HG03066 (cell line): ENCODE measurements around the gene UNC5C.

Source experiments
- ATAC-seq: cut with Tn5 transposase; IDR thresholded peaks from one replicate; pipeline ENCODE4 v1.9.1; 2021; ENCODE audit warnings: low read depth; ENCODE audit not compliant: unreplicated experiment

UNC5C gene

GRCh38 chr4:95238554-95238953 is 310.2 kb downstream of the UNC5C start:
- no peak for ATAC-seq

GRCh38 chr4:95232358-95233156 is 316.2 kb downstream of the UNC5C start:
- no peak for ATAC-seq

- ATAC-seq, result no peak
Measured at GRCh38 chr4:95231681-95232080, 317.1 kb downstream of the UNC5C start.

GRCh38 chr4:95225849-95226248 is 322.9 kb downstream of the UNC5C start:
- ATAC-seq, result no peak

GRCh38 chr4:95224402-95224801 is 324.4 kb downstream of the UNC5C start:
- ATAC-seq, result no peak

- no peak for ATAC-seq
Measured at GRCh38 chr4:95220205-95221175, 328.3 kb downstream of the UNC5C start.

GRCh38 chr4:95219109-95219508 is 329.7 kb downstream of the UNC5C start:
- no peak for ATAC-seq

- no peak for ATAC-seq
Measured at GRCh38 chr4:95217197-95217596, 331.6 kb downstream of the UNC5C start.

- no peak for ATAC-seq
Measured at GRCh38 chr4:95216636-95217035, 332.1 kb downstream of the UNC5C start.

- no peak for ATAC-seq
Measured at GRCh38 chr4:95215991-95216605, 332.7 kb downstream of the UNC5C start.

- ATAC-seq, result no peak
Measured at GRCh38 chr4:95215043-95215442, 333.7 kb downstream of the UNC5C start.

- ATAC-seq, result no peak
Measured at GRCh38 chr4:95214408-95214807, 334.4 kb downstream of the UNC5C start.

GRCh38 chr4:95213366-95213765 is 335.4 kb downstream of the UNC5C start:
- no peak for ATAC-seq

GRCh38 chr4:95212692-95213091 is 336.1 kb downstream of the UNC5C start:
- ATAC-seq, result no peak

GRCh38 chr4:95209927-95210326 is 338.8 kb downstream of the UNC5C start:
- no peak for ATAC-seq

GRCh38 chr4:95204873-95205272 is 343.9 kb downstream of the UNC5C start:
- no peak for ATAC-seq

- no peak for ATAC-seq
Measured at GRCh38 chr4:95204267-95204844, 344.4 kb downstream of the UNC5C start.

GRCh38 chr4:95198961-95199360 is 349.8 kb downstream of the UNC5C start:
- no peak for ATAC-seq

- no peak for ATAC-seq
Measured at GRCh38 chr4:95197353-95197752, 351.4 kb downstream of the UNC5C start.

- ATAC-seq, result no peak
Measured at GRCh38 chr4:95193391-95194224, 355.2 kb downstream of the UNC5C start.
